HG03558 (cell line): ENCODE data around the gene GTF2E1.

ENCODE experiments used
- ATAC-seq: cut with Tn5 transposase; IDR thresholded peaks from one replicate; pipeline ENCODE4 v1.9.1; 2021; ENCODE audit warnings: moderate number of reproducible peaks; ENCODE audit not compliant: unreplicated experiment; ENCODE audit errors: extremely low read depth

GTF2E1 gene

DNA sequence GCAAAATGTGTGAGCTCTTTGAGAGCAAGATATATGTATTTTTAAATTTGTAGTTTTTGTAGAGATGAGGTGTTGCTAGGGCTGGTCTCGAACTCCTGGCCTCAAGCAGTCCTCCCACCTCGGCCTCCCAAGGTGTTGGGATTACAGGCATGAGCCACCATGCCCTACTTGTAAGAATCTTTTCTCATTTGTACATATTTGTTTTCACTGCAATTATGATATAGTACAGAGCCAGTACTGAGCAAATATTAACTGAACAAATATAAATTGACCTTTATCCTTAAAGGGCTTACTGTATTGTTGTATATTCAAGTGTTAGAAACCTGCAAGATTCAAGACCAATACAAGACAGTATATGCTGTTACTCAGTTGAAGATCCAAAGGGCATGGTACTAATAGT is 53.4 kb downstream of the GTF2E1 start:
- ATAC-seq = no peak

DNA sequence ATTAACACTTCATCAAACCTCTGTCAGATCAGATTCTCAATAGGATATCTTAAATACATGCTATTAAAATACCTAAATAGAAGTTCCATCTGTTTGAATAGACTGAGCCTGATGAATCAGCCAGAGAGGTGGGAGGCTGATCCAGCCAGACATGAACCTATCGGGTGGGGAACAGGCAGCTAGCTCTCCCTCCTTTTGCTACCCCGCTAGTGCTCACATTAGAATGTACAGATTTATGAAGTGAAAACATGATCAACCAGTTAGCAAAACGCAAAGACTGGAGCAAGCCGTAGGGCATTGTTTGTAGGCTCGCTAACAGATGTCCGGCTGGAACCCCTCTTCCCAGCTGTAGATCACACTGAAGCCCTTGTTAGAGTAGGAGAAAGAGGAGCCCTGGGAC is 54.4 kb downstream of the GTF2E1 start:
- ATAC-seq = no peak

DNA sequence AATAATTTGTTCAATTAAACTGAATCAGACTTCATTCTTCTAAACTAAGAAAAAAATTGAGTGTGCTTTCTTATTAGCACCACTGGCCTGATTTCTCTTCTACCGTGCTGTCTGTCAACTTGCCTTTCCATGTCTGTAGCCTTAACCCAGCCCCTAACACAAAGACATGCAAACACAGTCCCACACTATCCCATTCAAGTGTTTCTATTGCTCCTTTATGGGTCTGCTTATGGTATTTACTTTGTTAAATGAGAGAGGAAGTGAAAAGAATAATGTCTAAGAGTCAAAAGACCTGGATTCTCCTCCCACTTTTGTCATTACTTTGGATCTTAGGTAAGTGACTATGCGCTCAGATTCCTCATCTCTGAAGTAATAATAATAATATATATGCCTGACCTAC is 55.3 kb downstream of the GTF2E1 start:
- ATAC-seq = no peak

DNA sequence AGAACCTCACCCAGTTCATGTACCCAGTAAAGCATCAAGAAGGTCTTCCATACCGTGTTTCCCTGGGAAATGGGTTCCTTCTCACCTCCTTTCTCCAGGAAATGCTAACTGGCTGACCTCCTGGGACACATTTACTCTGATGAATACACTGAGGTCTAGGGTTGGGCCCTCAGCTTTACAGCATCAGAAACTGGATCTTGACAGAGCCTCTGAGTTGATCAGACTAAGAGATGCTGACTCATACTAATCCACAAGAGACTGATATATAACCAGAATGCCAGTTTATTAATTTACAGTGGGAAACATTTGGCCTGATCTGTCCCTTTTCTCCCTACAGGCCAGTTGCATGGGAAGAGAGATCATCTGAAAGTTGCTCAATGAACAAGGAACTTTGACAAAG is 55.8 kb downstream of the GTF2E1 start:
- ATAC-seq = no peak

DNA sequence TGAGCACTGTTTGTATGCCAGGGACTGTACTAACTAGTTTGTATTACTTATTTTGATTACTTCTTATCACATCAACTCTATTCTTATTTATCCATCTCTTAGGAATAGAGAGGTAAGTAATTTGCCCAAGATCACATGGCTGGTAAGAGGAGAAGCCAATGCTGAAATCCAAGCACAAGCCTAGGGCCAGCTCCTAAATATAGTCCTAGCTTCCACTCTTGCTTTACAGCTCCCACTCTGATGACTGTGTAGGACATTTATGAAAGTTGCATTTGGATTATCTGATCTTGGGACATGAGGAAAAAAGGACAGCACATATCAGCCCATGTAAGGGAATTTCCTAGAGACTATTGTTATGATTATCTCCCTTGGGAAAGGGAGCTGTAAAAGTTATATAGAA is 58.1 kb downstream of the GTF2E1 start:
- no peak for ATAC-seq

DNA sequence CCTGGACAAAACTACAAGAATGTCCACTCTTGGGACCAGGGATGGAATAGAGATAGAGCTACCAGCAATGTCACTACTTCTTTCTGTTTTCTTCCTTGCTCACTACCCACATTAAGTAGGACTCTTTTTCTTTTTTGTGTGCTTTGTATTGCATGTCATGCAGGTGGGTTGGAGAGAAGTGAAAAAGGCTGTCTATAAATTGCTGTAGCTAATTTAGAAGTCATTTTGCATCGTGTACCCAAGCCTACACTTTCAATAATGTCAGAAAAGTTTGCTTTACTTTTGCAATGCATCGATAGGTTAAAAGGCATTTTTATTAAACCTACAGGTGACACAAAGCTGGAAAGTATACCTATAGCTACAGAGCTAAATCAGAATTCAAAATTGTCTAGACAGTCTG is 58.9 kb downstream of the GTF2E1 start:
- no peak for ATAC-seq

DNA sequence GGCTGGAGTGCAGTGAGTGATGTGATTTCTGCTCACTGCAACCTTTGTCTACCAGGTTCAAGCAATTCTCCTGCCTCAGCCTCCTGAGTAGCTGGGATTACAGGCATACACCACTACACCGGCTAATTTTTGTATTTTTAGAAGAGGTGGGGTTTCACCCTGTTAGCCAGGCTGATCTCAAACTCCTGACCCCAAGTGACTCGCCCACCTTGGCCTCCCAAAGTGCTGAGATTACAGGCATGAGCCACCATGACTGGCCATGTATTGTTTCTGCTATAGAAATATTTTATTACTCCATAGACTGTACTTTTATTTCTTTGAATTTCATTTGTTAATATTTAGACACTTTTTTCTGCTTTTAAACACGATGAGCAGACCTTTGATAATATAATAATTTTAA is 60.4 kb downstream of the GTF2E1 start:
- no peak for ATAC-seq

DNA sequence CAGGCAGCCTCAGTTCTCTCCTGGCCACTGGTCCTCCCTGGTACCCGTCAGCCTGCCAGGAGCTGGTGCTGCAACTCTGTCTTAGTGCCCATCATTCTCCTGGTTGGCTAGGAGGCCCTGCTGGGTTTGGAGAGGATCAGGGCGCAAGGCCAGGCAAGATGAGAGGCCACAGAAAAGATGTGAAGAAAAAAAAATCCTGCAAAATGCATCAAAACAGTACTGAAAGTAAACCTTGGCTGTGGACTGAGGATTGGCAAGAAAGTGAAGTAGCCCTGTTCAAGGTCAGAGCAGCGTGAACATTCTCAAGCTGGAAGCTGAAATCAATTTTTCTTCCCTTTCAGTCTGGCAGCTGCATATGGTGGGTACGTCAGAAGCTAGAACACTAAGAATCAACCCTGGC is 74.2 kb downstream of the GTF2E1 start:
- no peak for ATAC-seq

DNA sequence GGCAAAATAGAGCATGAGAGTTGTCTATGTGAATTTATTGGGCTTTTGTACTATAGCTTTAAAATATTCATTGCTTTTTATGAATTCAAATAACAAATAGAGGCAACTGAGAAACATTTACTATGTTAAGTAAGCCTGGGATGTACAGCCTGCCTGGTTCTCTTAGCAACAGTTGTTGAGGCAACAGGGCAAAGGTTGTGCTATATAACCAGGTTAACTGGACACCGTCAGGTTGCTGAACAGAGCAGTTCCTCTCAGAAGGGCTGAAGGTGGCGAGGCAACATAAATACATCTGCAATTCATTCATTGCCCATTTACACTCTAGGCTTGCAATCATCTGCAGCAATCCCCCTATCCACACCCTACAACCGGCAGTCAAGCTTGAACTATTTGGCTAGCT is 78.2 kb downstream of the GTF2E1 start:
- no peak for ATAC-seq

DNA sequence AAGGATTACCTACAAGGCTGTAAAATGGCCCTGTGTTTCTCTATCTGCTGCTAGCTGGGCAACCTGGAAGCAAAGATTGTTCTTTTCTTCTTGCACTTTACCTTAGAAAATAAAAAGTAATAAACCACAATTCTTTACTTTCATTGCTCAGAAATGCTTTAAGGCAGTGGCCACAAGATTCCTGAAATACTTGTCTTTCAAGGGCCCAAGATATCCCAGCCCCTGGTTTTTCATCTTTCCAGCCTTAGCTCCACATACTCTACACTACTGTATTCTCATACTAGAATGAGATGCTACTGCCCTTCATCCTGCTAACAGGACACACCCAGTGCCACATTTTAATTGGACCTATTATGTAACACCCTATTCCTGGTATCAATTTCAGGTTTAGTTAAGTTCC is 78.9 kb downstream of the GTF2E1 start:
- ATAC-seq = no peak

DNA sequence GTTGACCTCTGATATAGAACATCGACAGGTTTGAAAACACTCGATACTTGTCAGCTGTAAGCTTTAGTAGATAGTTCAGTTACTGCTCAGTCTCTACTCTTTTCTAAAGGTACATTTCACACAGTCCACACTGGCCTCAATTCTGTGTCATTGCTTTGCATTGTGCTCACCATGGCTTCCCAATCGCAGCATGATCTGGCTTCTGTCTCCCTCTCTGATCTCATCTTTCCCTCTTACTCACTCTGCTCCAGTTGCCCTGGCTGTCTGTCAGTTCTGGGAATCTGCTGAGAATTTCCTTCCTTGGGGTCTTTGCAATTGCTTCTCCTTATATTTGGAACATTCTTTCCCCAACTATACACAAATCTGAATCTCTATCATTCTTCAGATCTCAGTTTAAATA is 80.6 kb downstream of the GTF2E1 start:
- ATAC-seq = no peak

DNA sequence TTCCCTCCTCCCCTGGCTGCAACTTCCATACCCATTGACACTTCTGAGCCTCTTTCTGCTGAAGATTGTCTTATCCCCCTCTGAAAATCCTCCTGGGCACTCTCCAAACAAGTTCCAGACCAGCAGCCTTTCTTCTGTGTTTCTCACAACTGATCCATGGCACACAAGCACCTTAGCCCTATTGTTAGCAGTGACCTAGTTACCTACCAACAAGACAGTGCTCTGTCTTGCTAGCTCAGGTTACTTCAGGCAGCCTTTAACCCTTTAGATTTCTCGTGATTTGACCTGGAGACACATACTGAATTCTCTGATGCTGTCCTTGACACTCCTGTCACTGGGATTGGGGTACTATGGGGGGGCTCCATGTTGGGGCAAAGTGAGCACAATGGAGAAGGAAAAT is 82.1 kb downstream of the GTF2E1 start:
- ATAC-seq = no peak

DNA sequence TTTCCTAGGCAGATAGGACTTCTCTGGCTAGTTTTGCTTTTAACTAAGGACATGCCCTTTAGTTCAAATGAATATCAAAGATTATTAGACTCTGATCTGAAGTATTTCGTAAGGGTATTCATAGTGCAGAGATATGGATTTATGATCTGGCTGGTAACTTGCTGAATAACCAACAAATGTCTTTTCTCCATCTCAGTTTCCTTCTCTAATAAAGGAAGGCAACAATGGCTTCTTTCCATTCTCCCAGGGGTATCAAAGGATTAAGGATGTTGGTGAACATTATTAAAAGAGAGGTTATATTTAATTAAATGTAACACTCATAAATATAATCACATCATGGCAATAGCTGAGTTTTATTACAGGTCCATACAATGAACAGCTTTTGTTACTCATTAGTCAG is 86.3 kb downstream of the GTF2E1 start:
- no peak for ATAC-seq

DNA sequence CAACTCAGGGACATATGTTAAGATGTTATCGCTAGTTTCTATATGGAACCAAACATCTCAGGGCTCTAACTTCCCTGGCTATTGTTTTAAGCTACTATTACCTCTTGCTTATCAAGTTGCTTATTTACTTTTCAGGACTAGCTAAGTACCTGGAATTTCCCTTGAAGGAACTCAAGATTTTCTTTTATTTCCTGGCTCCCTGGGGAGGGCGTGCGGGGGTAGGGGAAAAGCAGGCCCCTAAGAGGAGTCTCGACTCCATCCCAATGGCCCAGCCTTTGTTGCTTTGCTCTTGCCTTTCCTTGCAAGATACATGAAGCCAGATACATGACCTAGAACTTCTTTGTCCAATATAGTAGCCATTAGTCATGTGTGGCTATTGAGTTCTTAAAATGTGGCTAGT is 88.5 kb downstream of the GTF2E1 start:
- no peak for ATAC-seq
